Hepatocyte (in vitro differentiated cells): ENCODE data around the gene URM1. TPM values are rescaled to one million over a fixed set of nuclear protein-coding genes. Genes with fewer than 3 reads are reported as not detected.

Source experiments
- DNase-seq: peaks from one replicate; pipeline ENCODE4 v3.0.0-alpha.2; 2016; ENCODE audit warnings: low spot score
- H2AFZ ChIP-seq: fragments of 200-600 bp; sonication (generic); 2 replicates; pipeline ENCODE4 v1.6.0; 2016; ENCODE audit warnings: antibody characterized with exemption, mild to moderate bottlenecking
- H3K27ac ChIP-seq: fragments of 200-600 bp; sonication (generic); 2 replicates; pipeline ENCODE4 v1.5.1; 2016; ENCODE audit warnings: mild to moderate bottlenecking
- H3K27me3 ChIP-seq: fragments of 200-600 bp; sonication (generic); 2 replicates; pipeline ENCODE4 v1.6.1; 2016
- H3K36me3 ChIP-seq: fragments of 200-600 bp; sonication (generic); replicated peaks from 2 replicates; pipeline ENCODE4 v1.5.1; 2016; ENCODE audit warnings: low read depth; ENCODE audit not compliant: insufficient read depth
- H3K4me1 ChIP-seq: fragments of 200-600 bp; sonication (generic); 2 replicates; pipeline ENCODE4 v1.5.1; 2016; ENCODE audit warnings: mild to moderate bottlenecking, moderate library complexity; ENCODE audit not compliant: insufficient read depth
- H3K4me2 ChIP-seq: fragments of 200-600 bp; sonication (generic); 2 replicates; pipeline ENCODE4 v1.6.0; 2016
- H3K4me3 ChIP-seq: fragments of 200-600 bp; sonication (generic); 2 replicates; pipeline ENCODE4 v1.5.1; 2016; ENCODE audit warnings: mild to moderate bottlenecking
- H3K79me2 ChIP-seq: fragments of 200-600 bp; sonication (generic); 2 replicates; pipeline ENCODE4 v1.6.0; 2017; ENCODE audit warnings: mild to moderate bottlenecking
- H3K9me2 ChIP-seq: fragments of 200-600 bp; sonication (generic); replicated peaks from 2 replicates; pipeline ENCODE4 v1.6.0; 2017; ENCODE audit warnings: mild to moderate bottlenecking; ENCODE audit not compliant: insufficient read depth
- H3K9me3 ChIP-seq: fragments of 200-600 bp; sonication (generic); 2 replicates; pipeline ENCODE4 v1.5.1; 2016; ENCODE audit warnings: low read depth, mild to moderate bottlenecking
- H4K20me1 ChIP-seq: fragments of 200-600 bp; sonication (generic); 2 replicates; pipeline ENCODE4 v1.6.0; 2016; ENCODE audit warnings: mild to moderate bottlenecking; ENCODE audit not compliant: insufficient read depth, poor library complexity, severe bottlenecking
- CTCF ChIP-seq: fragments of 200-600 bp; sonication (generic); IDR thresholded peaks from 2 replicates; pipeline ENCODE4 v1.5.1; 2016; ENCODE audit warnings: antibody characterized with exemption, mild to moderate bottlenecking; ENCODE audit not compliant: poor library complexity
- EZH2 ChIP-seq: fragments of 200-600 bp; sonication (generic); IDR thresholded peaks from 2 replicates; pipeline ENCODE4 v1.6.1; 2016; ENCODE audit warnings: antibody characterized with exemption, mild to moderate bottlenecking, borderline replicate concordance
- EZH2phosphoT487 ChIP-seq: fragments of 200-600 bp; sonication (generic); IDR thresholded peaks from one replicate; pipeline ENCODE4 v1.6.1; 2018; ENCODE audit warnings: antibody characterized with exemption, mild to moderate bottlenecking, low read depth, moderate library complexity; ENCODE audit not compliant: unreplicated experiment, severe bottlenecking
- WGBS: methylation state at CpG from one replicate; pipeline ENCODE4 v1.1.6; 2016; ENCODE audit warnings: low lambda C conversion rate; ENCODE audit errors: missing lambda C conversion rate; 5-methylcytosine and 5-hydroxymethylcytosine counted together
- polyA plus RNA-seq: library from polyadenylated mRNA; unstranded; fragments of >200 nt; fragmentation: Nextera tagmentation; extraction: Ambion mirVana; gene quantifications from 2 replicates; pipeline ENCODE4 v1.2.1, GENCODE V29; 2016
- total RNA-seq: library from RNA; depleted of rRNA; stranded (reverse); fragments of >200 nt; gene quantifications from 2 replicates; pipeline ENCODE4 v1.2.3, GENCODE V29; 2014

Gene URM1
- total and polyA plus RNA-seq, 2 experiments from 2014 or later: 32.7 to 55.7 TPM

- Histone ChIP-seq H3K36me3 (no peaks in the 10 kb centered on the region), H2AFZ (no peak overlapping the region), H3K4me2 (no peak overlapping the region), H3K9me3 (no peaks in the 10 kb centered on the region), H3K79me2 (no peaks in the 10 kb centered on the region), H3K4me3 (no peak overlapping the region), H3K27me3 (peaks cover 67% of the 10 kb centered on the region), H3K9me2 (no peaks in the 10 kb centered on the region), H4K20me1 (peaks cover 12% of the 10 kb centered on the region), H3K27ac (no peak overlapping the region), H3K4me1 (peaks cover 7% of the 10 kb centered on the region)
- 80% methylated on average over 11 of the region's 11 CpGs for WGBS
- TF ChIP-seq CTCF (no peak), EZH2phosphoT487 (no peak), EZH2 (no peak)
- DNase-seq: no peak
These were observed 19.1 kb downstream of the URM1 start for GRCh38 chr9:128390150-128390812.

GRCh38 chr9:128390813-128391711 lies 19.9 kb downstream of the URM1 start:
- WGBS: 93% methylated on average over 8 of the region's 8 CpGs
- H2AFZ ChIP-seq: no peak overlapping the region
- H3K9me3 ChIP-seq: no peaks in the 10 kb centered on the region
- no peak overlapping the region for H3K4me2 ChIP-seq
- no peaks in the 10 kb centered on the region for H3K79me2 ChIP-seq
- H3K27me3 ChIP-seq: peaks cover 72% of the 10 kb centered on the region
- H3K27ac ChIP-seq: no peak overlapping the region
- H4K20me1 ChIP-seq: peaks cover 12% of the 10 kb centered on the region
- no peaks in the 10 kb centered on the region for H3K9me2 ChIP-seq
- DNase-seq: no peak
- H3K36me3 ChIP-seq: no peaks in the 10 kb centered on the region
- no peak overlapping the region for H3K4me3 ChIP-seq
- TF ChIP-seq CTCF: no peak
- no peak for TF ChIP-seq EZH2phosphoT487
- no peak for TF ChIP-seq EZH2
- peaks cover 7% of the 10 kb centered on the region for H3K4me1 ChIP-seq

- 34% methylated on average over 21 of the region's 21 CpGs for WGBS
- H3K4me3 ChIP-seq: no peak overlapping the region
- peaks cover 81% of the 10 kb centered on the region for H3K27me3 ChIP-seq
- H3K27ac ChIP-seq: no peak overlapping the region
- no peak overlapping the region for H2AFZ ChIP-seq
- H3K4me1 ChIP-seq: peaks cover 7% of the 10 kb centered on the region
- H3K4me2 ChIP-seq: peak overlapping the region; percentile 70
- no peak for DNase-seq
- H3K9me3 ChIP-seq: no peaks in the 10 kb centered on the region
- no peaks in the 10 kb centered on the region for H3K9me2 ChIP-seq
- peak; percentile 48 for TF ChIP-seq EZH2phosphoT487
- peak; percentile 58 for TF ChIP-seq EZH2
- no peak for TF ChIP-seq CTCF
- no peaks in the 10 kb centered on the region for H3K79me2 ChIP-seq
- H3K36me3 ChIP-seq: no peaks in the 10 kb centered on the region
- H4K20me1 ChIP-seq: peaks cover 12% of the 10 kb centered on the region
These were observed 20.8 kb downstream of the URM1 start for GRCh38 chr9:128391956-128392301.
